Smooth muscle cell (in vitro differentiated cells): ENCODE data around the gene CPNE2. TPM values are rescaled to one million over a fixed set of nuclear protein-coding genes. Genes with fewer than 3 reads are reported as not detected.

ENCODE experiments used
- DNase-seq: peaks from one replicate; lab custom pipeline; 2025; ENCODE audit not compliant: unreplicated experiment; lab: John Stamatoyannopoulos, UW
- H2AFZ ChIP-seq: fragments of 200-600 bp; sonication (generic); 2 replicates; pipeline ENCODE4 v1.6.0; 2016; ENCODE audit warnings: antibody characterized with exemption, low read depth, mild to moderate bottlenecking
- H3F3A ChIP-seq: fragments of 200-600 bp; sonication (generic); 2 replicates; pipeline ENCODE4 v1.6.0; 2017; ENCODE audit warnings: antibody characterized with exemption, low read depth
- H3K27ac ChIP-seq: fragments of 200-600 bp; sonication (generic); 2 replicates; pipeline ENCODE4 v1.5.1; 2016; ENCODE audit warnings: low read depth, mild to moderate bottlenecking
- H3K27me3 ChIP-seq: fragments of 200-600 bp; sonication (generic); 2 replicates; pipeline ENCODE4 v1.6.1; 2016; ENCODE audit warnings: low read depth, mild to moderate bottlenecking
- H3K36me3 ChIP-seq: fragments of 200-600 bp; sonication (generic); 2 replicates; pipeline ENCODE4 v1.5.1; 2016; ENCODE audit warnings: low read depth
- H3K4me1 ChIP-seq: fragments of 200-600 bp; sonication (generic); 2 replicates; pipeline ENCODE4 v1.5.1; 2016; ENCODE audit warnings: low read depth
- H3K4me2 ChIP-seq: fragments of 200-600 bp; sonication (generic); 2 replicates; pipeline ENCODE4 v1.6.0; 2016; ENCODE audit warnings: mild to moderate bottlenecking
- H3K4me3 ChIP-seq: fragments of 200-600 bp; sonication (generic); 2 replicates; pipeline ENCODE4 v1.5.1; 2016; ENCODE audit warnings: mild to moderate bottlenecking
- H3K79me2 ChIP-seq: fragments of 200-600 bp; sonication (generic); 2 replicates; pipeline ENCODE4 v1.6.0; 2016; ENCODE audit warnings: low read depth, mild to moderate bottlenecking
- H3K9ac ChIP-seq: fragments of 200-600 bp; sonication (generic); 2 replicates; pipeline ENCODE4 v1.6.0; 2016; ENCODE audit warnings: low read depth
- H3K9me3 ChIP-seq: fragments of 200-600 bp; sonication (generic); replicated peaks from 2 replicates; pipeline ENCODE4 v1.5.1; 2016; ENCODE audit warnings: low read depth
- H4K20me1 ChIP-seq: fragments of 200-600 bp; sonication (generic); 2 replicates; pipeline ENCODE4 v1.6.0; 2016; ENCODE audit warnings: low read depth
- CTCF ChIP-seq: fragments of 200-600 bp; sonication (generic); IDR thresholded peaks from 2 replicates; pipeline ENCODE4 v1.5.1; 2017; ENCODE audit warnings: borderline replicate concordance, mild to moderate bottlenecking, antibody characterized with exemption; ENCODE audit not compliant: insufficient read depth, poor library complexity, severe bottlenecking
- WGBS: methylation state at CpG from one replicate; pipeline ENCODE4 v1.1.7; 2016; ENCODE audit warnings: low lambda C conversion rate; 5-methylcytosine and 5-hydroxymethylcytosine counted together
- polyA plus RNA-seq: library from polyadenylated mRNA; unstranded; fragments of >200 nt; fragmentation: Nextera tagmentation; extraction: Ambion mirVana; gene quantifications from 2 replicates; pipeline ENCODE4 v1.2.1, GENCODE V29; 2016
- total RNA-seq: library from RNA; depleted of rRNA; stranded (reverse); fragments of >200 nt; gene quantifications from 2 replicates; pipeline ENCODE4 v1.2.3, GENCODE V29; 2014

CPNE2 gene
- total and polyA plus RNA-seq, 2 experiments from 2014 or later, result 18.2 to 19.8 TPM

GRCh38 chr16:57055671-57056070, 36.7 kb upstream of the CPNE2 start:
- Histone ChIP-seq H3K27me3 (peaks cover 7% of the 10 kb centered on the region), H3K27ac (no peak overlapping the region), H3K4me2 (no peak overlapping the region), H2AFZ (no peak overlapping the region), H3F3A (no peaks in the 10 kb centered on the region), H4K20me1 (no peaks in the 10 kb centered on the region), H3K79me2 (no peaks in the 10 kb centered on the region), H3K9me3 (no peaks in the 10 kb centered on the region), H3K36me3 (no peaks in the 10 kb centered on the region), H3K4me1 (no peaks in the 10 kb centered on the region), H3K9ac (no peak overlapping the region), H3K4me3 (no peak overlapping the region)
- DNase-seq, result no peak
- 65% methylated on average over 6 of the region's 6 CpGs for WGBS
- no peak for TF ChIP-seq CTCF

GRCh38 chr16:57058291-57058861, 34.0 kb upstream of the CPNE2 start:
- no peaks in the 10 kb centered on the region for H3K36me3 ChIP-seq
- no peak overlapping the region for H2AFZ ChIP-seq
- no peaks in the 10 kb centered on the region for H3K79me2 ChIP-seq
- no peak overlapping the region for H3K4me3 ChIP-seq
- no peaks in the 10 kb centered on the region for H3F3A ChIP-seq
- no peak overlapping the region for H3K4me2 ChIP-seq
- H3K9me3 ChIP-seq, result no peaks in the 10 kb centered on the region
- no peak overlapping the region for H3K27ac ChIP-seq
- H3K27me3 ChIP-seq, result peaks cover 7% of the 10 kb centered on the region
- no peaks in the 10 kb centered on the region for H4K20me1 ChIP-seq
- H3K9ac ChIP-seq, result no peak overlapping the region
- TF ChIP-seq CTCF, result no peak
- no peaks in the 10 kb centered on the region for H3K4me1 ChIP-seq
- DNase-seq, result no peak
- WGBS, result 78% methylated on average over 9 of the region's 9 CpGs

GRCh38 chr16:57060323-57061083, 31.9 kb upstream of the CPNE2 start:
- 77% methylated on average over 9 of the region's 9 CpGs for WGBS
- H3K9me3 ChIP-seq, result no peaks in the 10 kb centered on the region
- H3K4me3 ChIP-seq, result no peak overlapping the region
- no peak for DNase-seq
- H3K27me3 ChIP-seq, result no peaks in the 10 kb centered on the region
- no peaks in the 10 kb centered on the region for H3K79me2 ChIP-seq
- no peak overlapping the region for H3K9ac ChIP-seq
- no peaks in the 10 kb centered on the region for H3K4me1 ChIP-seq
- H3K27ac ChIP-seq, result no peak overlapping the region
- TF ChIP-seq CTCF, result no peak
- H3K36me3 ChIP-seq, result no peaks in the 10 kb centered on the region
- no peaks in the 10 kb centered on the region for H3F3A ChIP-seq
- no peak overlapping the region for H2AFZ ChIP-seq
- no peaks in the 10 kb centered on the region for H4K20me1 ChIP-seq
- H3K4me2 ChIP-seq, result no peak overlapping the region
